ENCODE measurements around the gene HCN4.
"Not testable (repeated sequence)": the region's sequence is repeated elsewhere in the genome, so short reads cannot be mapped to it uniquely, and the experiment has no call there.

HCN4 gene

GRCh38 chr15:73368301-73369136 is at the start of gene HCN4:
Gene HCN4 (minus strand): TSS chr15:73368958. CDS start chr15:73368270, 688 bp downstream.
- no CpG with 5 or more reads among the region's 109 CpGs for whole genome bisulfite sequencing (ENCODE audit: insufficient coverage, insufficient read length)
- peaks cover 7% of the 10 kb centered on the region; the same call in 1 of the 2 replicates for H3K27me3 ChIP-seq (ENCODE audit: control insufficient read depth, insufficient read depth, low read length)
- H3K9me3 ChIP-seq (ENCODE audit: control insufficient read depth, insufficient read depth, low read length) = no peaks in the 10 kb centered on the region
- H3K36me3 ChIP-seq (ENCODE audit: control insufficient read depth, insufficient read depth, low read length) = no peaks in the 10 kb centered on the region; the same call in 1 of the 2 replicates
- no peak within 1 kb of the TSS for H3K27ac ChIP-seq (ENCODE audit: low read length)
- no peak for DNase-seq (ENCODE audit: low read depth, low spot score)
- H3K4me3 ChIP-seq (ENCODE audit: low read length) = peak within 1 kb of the TSS; percentile 82
- peaks cover 13% of the 10 kb centered on the region for H3K4me1 ChIP-seq (ENCODE audit: control insufficient read depth, insufficient read depth, low read length)

DNA sequence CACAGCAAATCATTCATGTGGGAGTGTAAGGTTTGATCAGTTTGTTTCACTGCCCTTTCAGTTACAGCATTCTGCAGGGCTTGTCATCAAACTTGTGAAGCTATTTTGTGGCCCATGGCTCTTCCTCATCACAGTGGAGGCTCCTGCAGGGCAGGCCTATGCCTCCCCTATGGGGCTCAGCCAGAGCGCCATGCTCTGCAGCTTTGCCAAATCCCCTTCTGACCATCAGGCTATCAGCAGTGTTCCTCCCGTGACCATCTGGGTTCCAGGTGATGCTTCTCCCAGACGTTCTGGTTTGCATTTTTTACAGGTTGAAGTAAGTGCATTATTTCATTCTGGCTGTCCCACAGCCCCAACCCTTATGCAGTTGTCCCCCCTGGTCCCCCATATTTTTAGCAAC is 46.1 kb upstream of the HCN4 start:
- DNase-seq (ENCODE audit: low read depth, low spot score) = no peak
- no peaks in the 10 kb centered on the region for H3K27me3 ChIP-seq (ENCODE audit: control insufficient read depth, insufficient read depth, low read length)
- H3K9me3 ChIP-seq (ENCODE audit: control insufficient read depth, insufficient read depth, low read length) = no peaks in the 10 kb centered on the region
- no peaks in the 10 kb centered on the region for H3K4me1 ChIP-seq (ENCODE audit: control insufficient read depth, insufficient read depth, low read length)
- no peak overlapping the region for H3K27ac ChIP-seq (ENCODE audit: low read length)
- no peaks in the 10 kb centered on the region for H3K36me3 ChIP-seq (ENCODE audit: control insufficient read depth, insufficient read depth, low read length)
- WGBS (ENCODE audit: insufficient coverage, insufficient read length) = no CpG with 5 or more reads among the region's 3 CpGs
- no peak overlapping the region for H3K4me3 ChIP-seq (ENCODE audit: low read length)

- Histone ChIP-seq H3K4me3 (ENCODE audit: low read length) (no peak overlapping the region), H3K4me1 (ENCODE audit: control insufficient read depth, insufficient read depth, low read length) (no peaks in the 10 kb centered on the region), H3K9me3 (ENCODE audit: control insufficient read depth, insufficient read depth, low read length) (no peaks in the 10 kb centered on the region), H3K27me3 (ENCODE audit: control insufficient read depth, insufficient read depth, low read length) (no peaks in the 10 kb centered on the region), H3K27ac (ENCODE audit: low read length) (no peak overlapping the region), H3K36me3 (ENCODE audit: control insufficient read depth, insufficient read depth, low read length) (no peaks in the 10 kb centered on the region)
- DNase-seq (ENCODE audit: low read depth, low spot score) = no peak
Observed at GRCh38 chr15:73403171-73403570, 34.4 kb upstream of the HCN4 start.

- not testable (repeated sequence) for H3K36me3 ChIP-seq (ENCODE audit: control insufficient read depth, insufficient read depth, low read length); DNase-seq (ENCODE audit: low read depth, low spot score)
- 100% methylated on average over 1 of the region's 6 CpGs for WGBS (ENCODE audit: insufficient coverage, insufficient read length)
Observed at GRCh38 chr15:73400222-73400621, 31.5 kb upstream of the HCN4 start.

GRCh38 chr15:73398861-73399260 is 30.1 kb upstream of the HCN4 start:
- Histone ChIP-seq H3K36me3 (ENCODE audit: control insufficient read depth, insufficient read depth, low read length) (no peaks in the 10 kb centered on the region), H3K9me3 (ENCODE audit: control insufficient read depth, insufficient read depth, low read length) (no peaks in the 10 kb centered on the region), H3K4me1 (ENCODE audit: control insufficient read depth, insufficient read depth, low read length) (no peaks in the 10 kb centered on the region; the same call in none of the 2 replicates), H3K27me3 (ENCODE audit: control insufficient read depth, insufficient read depth, low read length) (no peaks in the 10 kb centered on the region), H3K27ac (ENCODE audit: low read length) (no peak overlapping the region), H3K4me3 (ENCODE audit: low read length) (no peak overlapping the region)
- no peak for DNase-seq (ENCODE audit: low read depth, low spot score)
- WGBS (ENCODE audit: insufficient coverage, insufficient read length) = no CpG with 5 or more reads among the region's 4 CpGs

More at GRCh38 chr15:73400222-73400621, 31.5 kb upstream of the HCN4 start:
- not testable (repeated sequence) for H3K27me3 ChIP-seq (ENCODE audit: control insufficient read depth, insufficient read depth, low read length); H3K4me3 ChIP-seq (ENCODE audit: low read length); H3K4me1 ChIP-seq (ENCODE audit: control insufficient read depth, insufficient read depth, low read length); H3K9me3 ChIP-seq (ENCODE audit: control insufficient read depth, insufficient read depth, low read length); H3K27ac ChIP-seq (ENCODE audit: low read length)

DNA sequence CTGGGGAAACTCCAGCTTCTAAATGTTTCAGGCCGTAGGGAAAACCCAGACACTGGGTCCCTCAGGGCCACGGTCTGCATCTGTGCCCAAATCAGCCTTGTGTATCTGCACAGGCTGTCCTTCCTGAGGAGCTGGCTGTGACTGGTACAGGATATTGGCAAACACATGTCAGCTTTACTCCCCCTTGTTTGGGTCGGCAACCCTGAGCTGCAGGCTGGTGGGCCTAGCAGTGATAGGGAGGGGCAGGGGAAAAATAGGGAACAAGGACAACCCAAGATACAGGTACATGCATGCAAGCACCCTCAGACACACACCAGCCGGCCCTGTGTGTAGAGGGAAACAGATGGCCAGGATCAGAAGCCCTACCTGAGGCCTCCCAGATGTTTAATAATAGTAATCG is 28.7 kb upstream of the HCN4 start:
- no peak for DNase-seq (ENCODE audit: low read depth, low spot score)
- WGBS (ENCODE audit: insufficient coverage, insufficient read length) = no CpG with 5 or more reads among the region's 5 CpGs
- Histone ChIP-seq H3K27ac (ENCODE audit: low read length) (no peak overlapping the region), H3K9me3 (ENCODE audit: control insufficient read depth, insufficient read depth, low read length) (no peaks in the 10 kb centered on the region), H3K4me1 (ENCODE audit: control insufficient read depth, insufficient read depth, low read length) (no peaks in the 10 kb centered on the region; the same call in none of the 2 replicates), H3K27me3 (ENCODE audit: control insufficient read depth, insufficient read depth, low read length) (no peaks in the 10 kb centered on the region), H3K36me3 (ENCODE audit: control insufficient read depth, insufficient read depth, low read length) (no peaks in the 10 kb centered on the region), H3K4me3 (ENCODE audit: low read length) (no peak overlapping the region)

- WGBS (ENCODE audit: insufficient coverage, insufficient read length) = no CpG with 5 or more reads among the region's 2 CpGs
- H3K27ac ChIP-seq (ENCODE audit: low read length) = no peak overlapping the region
Observed at GRCh38 chr15:73395671-73396070, 26.9 kb upstream of the HCN4 start.

GRCh38 chr15:73394782-73395181 is 26.0 kb upstream of the HCN4 start:
- Histone ChIP-seq H3K27me3 (ENCODE audit: control insufficient read depth, insufficient read depth, low read length) (no peaks in the 10 kb centered on the region), H3K9me3 (ENCODE audit: control insufficient read depth, insufficient read depth, low read length) (no peaks in the 10 kb centered on the region), H3K27ac (ENCODE audit: low read length) (no peak overlapping the region), H3K4me3 (ENCODE audit: low read length) (no peak overlapping the region), H3K36me3 (ENCODE audit: control insufficient read depth, insufficient read depth, low read length) (no peaks in the 10 kb centered on the region), H3K4me1 (ENCODE audit: control insufficient read depth, insufficient read depth, low read length) (no peaks in the 10 kb centered on the region; the same call in none of the 2 replicates)
- no peak for DNase-seq (ENCODE audit: low read depth, low spot score)

More at GRCh38 chr15:73395671-73396070, 26.9 kb upstream of the HCN4 start:
- Histone ChIP-seq H3K9me3 (ENCODE audit: control insufficient read depth, insufficient read depth, low read length) (no peaks in the 10 kb centered on the region), H3K36me3 (ENCODE audit: control insufficient read depth, insufficient read depth, low read length) (no peaks in the 10 kb centered on the region), H3K4me3 (ENCODE audit: low read length) (no peak overlapping the region), H3K4me1 (ENCODE audit: control insufficient read depth, insufficient read depth, low read length) (no peaks in the 10 kb centered on the region; the same call in none of the 2 replicates), H3K27me3 (ENCODE audit: control insufficient read depth, insufficient read depth, low read length) (no peaks in the 10 kb centered on the region)
- DNase-seq (ENCODE audit: low read depth, low spot score) = no peak

DNA sequence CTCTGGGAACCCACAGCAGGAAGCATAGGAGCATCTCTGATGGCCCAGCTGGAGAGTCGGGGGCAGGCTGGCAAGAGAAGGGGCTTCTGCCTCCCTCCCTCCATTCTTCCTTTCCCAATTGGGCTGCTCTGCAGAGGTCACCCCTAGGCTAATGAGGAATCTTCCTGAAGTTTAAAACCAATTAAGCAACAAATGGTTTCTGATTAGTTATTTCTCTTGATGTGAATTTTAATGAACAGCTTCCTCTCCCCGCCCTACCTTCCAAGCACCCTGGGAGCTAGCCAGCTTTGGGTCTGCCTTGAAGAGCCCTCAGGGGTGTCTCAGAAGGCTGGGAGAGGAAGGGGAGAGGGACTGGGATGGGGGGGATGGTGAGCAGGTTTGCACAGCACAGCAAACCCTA is 24.6 kb upstream of the HCN4 start:
- no CpG with 5 or more reads among the region's 2 CpGs for WGBS (ENCODE audit: insufficient coverage, insufficient read length)
- no peak overlapping the region for H3K4me3 ChIP-seq (ENCODE audit: low read length)

GRCh38 chr15:73392025-73392424 is 23.3 kb upstream of the HCN4 start:
- DNase-seq (ENCODE audit: low read depth, low spot score) = no peak
- Histone ChIP-seq H3K27ac (ENCODE audit: low read length) (no peak overlapping the region), H3K4me1 (ENCODE audit: control insufficient read depth, insufficient read depth, low read length) (peaks cover 8% of the 10 kb centered on the region), H3K36me3 (ENCODE audit: control insufficient read depth, insufficient read depth, low read length) (no peaks in the 10 kb centered on the region), H3K9me3 (ENCODE audit: control insufficient read depth, insufficient read depth, low read length) (no peaks in the 10 kb centered on the region), H3K4me3 (ENCODE audit: low read length) (no peak overlapping the region), H3K27me3 (ENCODE audit: control insufficient read depth, insufficient read depth, low read length) (no peaks in the 10 kb centered on the region)
- WGBS (ENCODE audit: insufficient coverage, insufficient read length) = 100% methylated on average over 1 of the region's 2 CpGs

More for the DNA sequence above, 24.6 kb upstream of the HCN4 start:
- Histone ChIP-seq H3K36me3 (ENCODE audit: control insufficient read depth, insufficient read depth, low read length) (no peaks in the 10 kb centered on the region), H3K27me3 (ENCODE audit: control insufficient read depth, insufficient read depth, low read length) (no peaks in the 10 kb centered on the region), H3K9me3 (ENCODE audit: control insufficient read depth, insufficient read depth, low read length) (no peaks in the 10 kb centered on the region), H3K27ac (ENCODE audit: low read length) (no peak overlapping the region), H3K4me1 (ENCODE audit: control insufficient read depth, insufficient read depth, low read length) (peaks cover 2% of the 10 kb centered on the region)
- DNase-seq (ENCODE audit: low read depth, low spot score) = no peak
